ENCODE data around the gene NR2F6. TPM values are rescaled to one million over a fixed set of nuclear protein-coding genes. Genes with fewer than 3 reads are reported as not detected.

The NR2F6 gene
- total and polyA plus RNA-seq, 2 experiments from 2014 or later: 64.0 to 209 TPM

DNA sequence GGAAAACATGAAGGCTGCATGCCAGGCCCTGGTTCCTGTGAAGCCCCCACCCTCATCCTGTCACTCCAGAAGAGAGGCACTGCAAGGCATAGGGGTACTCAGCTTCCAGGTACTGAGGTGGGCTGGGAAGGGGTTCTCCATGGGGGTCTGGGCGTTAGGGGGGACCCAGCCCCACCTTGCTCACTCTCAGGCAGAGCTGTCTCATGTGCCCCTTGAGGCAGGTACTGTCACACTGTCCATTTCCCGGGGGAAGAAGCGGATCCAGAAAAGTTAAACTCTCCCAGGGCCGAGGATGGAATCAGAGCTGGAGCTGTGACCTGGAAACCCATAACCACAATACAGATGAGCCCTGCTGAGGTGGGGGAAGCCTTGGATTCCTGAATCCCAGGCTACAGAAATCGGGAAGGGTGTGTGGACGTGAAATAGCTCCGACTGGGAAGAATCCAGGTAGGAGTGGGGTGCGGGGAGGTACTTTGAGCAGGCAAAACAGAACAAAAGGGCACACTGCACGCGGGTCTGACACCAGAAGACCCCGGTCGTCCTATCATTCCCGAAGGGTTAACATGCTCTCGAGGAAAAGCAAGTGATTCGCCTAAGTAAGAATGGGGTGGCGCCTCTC lies 31.1 kb downstream of the NR2F6 start:
- TF ChIP-seq EZH2phosphoT487 (IDR thresholded peaks at IDR 0.05; ENCODE audit: unreplicated experiment): no peak
- TF ChIP-seq EZH2 (IDR thresholded peaks at IDR 0.05; ENCODE audit: low read depth, unreplicated experiment): no peak
- TF ChIP-seq JUNB (IDR thresholded peaks at IDR 0.05; ENCODE audit: unreplicated experiment): no peak
- TF ChIP-seq, protein P1, sequence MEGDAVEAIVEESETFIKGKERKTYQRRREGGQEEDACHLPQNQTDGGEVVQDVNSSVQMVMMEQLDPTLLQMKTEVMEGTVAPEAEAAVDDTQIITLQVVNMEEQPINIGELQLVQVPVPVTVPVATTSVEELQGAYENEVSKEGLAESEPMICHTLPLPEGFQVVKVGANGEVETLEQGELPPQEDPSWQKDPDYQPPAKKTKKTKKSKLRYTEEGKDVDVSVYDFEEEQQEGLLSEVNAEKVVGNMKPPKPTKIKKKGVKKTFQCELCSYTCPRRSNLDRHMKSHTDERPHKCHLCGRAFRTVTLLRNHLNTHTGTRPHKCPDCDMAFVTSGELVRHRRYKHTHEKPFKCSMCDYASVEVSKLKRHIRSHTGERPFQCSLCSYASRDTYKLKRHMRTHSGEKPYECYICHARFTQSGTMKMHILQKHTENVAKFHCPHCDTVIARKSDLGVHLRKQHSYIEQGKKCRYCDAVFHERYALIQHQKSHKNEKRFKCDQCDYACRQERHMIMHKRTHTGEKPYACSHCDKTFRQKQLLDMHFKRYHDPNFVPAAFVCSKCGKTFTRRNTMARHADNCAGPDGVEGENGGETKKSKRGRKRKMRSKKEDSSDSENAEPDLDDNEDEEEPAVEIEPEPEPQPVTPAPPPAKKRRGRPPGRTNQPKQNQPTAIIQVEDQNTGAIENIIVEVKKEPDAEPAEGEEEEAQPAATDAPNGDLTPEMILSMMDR (conservative IDR thresholded peaks at IDR 0.05; ENCODE audit: low read depth in 2 of 2): no peak
- TF ChIP-seq, protein P2, sequence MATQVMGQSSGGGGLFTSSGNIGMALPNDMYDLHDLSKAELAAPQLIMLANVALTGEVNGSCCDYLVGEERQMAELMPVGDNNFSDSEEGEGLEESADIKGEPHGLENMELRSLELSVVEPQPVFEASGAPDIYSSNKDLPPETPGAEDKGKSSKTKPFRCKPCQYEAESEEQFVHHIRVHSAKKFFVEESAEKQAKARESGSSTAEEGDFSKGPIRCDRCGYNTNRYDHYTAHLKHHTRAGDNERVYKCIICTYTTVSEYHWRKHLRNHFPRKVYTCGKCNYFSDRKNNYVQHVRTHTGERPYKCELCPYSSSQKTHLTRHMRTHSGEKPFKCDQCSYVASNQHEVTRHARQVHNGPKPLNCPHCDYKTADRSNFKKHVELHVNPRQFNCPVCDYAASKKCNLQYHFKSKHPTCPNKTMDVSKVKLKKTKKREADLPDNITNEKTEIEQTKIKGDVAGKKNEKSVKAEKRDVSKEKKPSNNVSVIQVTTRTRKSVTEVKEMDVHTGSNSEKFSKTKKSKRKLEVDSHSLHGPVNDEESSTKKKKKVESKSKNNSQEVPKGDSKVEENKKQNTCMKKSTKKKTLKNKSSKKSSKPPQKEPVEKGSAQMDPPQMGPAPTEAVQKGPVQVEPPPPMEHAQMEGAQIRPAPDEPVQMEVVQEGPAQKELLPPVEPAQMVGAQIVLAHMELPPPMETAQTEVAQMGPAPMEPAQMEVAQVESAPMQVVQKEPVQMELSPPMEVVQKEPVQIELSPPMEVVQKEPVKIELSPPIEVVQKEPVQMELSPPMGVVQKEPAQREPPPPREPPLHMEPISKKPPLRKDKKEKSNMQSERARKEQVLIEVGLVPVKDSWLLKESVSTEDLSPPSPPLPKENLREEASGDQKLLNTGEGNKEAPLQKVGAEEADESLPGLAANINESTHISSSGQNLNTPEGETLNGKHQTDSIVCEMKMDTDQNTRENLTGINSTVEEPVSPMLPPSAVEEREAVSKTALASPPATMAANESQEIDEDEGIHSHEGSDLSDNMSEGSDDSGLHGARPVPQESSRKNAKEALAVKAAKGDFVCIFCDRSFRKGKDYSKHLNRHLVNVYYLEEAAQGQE (IDR thresholded peaks at IDR 0.05; ENCODE audit: unreplicated experiment): no peak
- no peak for TF ChIP-seq ZNF114 (CRISPR knock-in tag; IDR thresholded peaks at IDR 0.05)
- TF ChIP-seq STAT1 (IDR thresholded peaks at IDR 0.05; ENCODE audit: unreplicated experiment): no peak
- no peak for TF ChIP-seq ZNF331 (CRISPR knock-in tag; IDR thresholded peaks at IDR 0.05; ENCODE audit: low read depth)
- TF ChIP-seq POLR2AphosphoS5 (IDR thresholded peaks at IDR 0.05; ENCODE audit: low read depth): no peak
- Histone ChIP-seq H3K4me1 (ENCODE audit: insufficient read depth) (peaks cover 4% of the 10 kb centered on the region; the same call in 1 of the 2 replicates), H3K9me2 (ENCODE audit: insufficient read depth) (no peaks in the 10 kb centered on the region), H3K79me2 (replicated peaks; ENCODE audit: insufficient read depth) (no peaks in the 10 kb centered on the region), H2AFZ (no peak overlapping the region), H3K27me3 (ENCODE audit: insufficient read depth) (no peaks in the 10 kb centered on the region), H3K4me2 (peak overlapping the region; percentile 85), H3K36me3 (ENCODE audit: insufficient read depth) (peaks cover 5% of the 10 kb centered on the region; the same call in 1 of the 2 replicates), H4K20me1 (replicated peaks; ENCODE audit: insufficient read depth) (no peaks in the 10 kb centered on the region), H3K27ac (ENCODE audit: low read depth) (peak overlapping the region; percentile 89), H3F3A (replicated peaks; ENCODE audit: low read depth) (peaks cover 16% of the 10 kb centered on the region), H3K4me3 (peak overlapping the region; percentile 68)
- peaks cover 13% of the 10 kb centered on the region for H3K27me3 Mint-ChIP-seq (ENCODE audit: insufficient read depth, low read depth, poor library complexity)
- H3K4me3 Mint-ChIP-seq: peak overlapping the region; percentile 92
- peaks cover 15% of the 10 kb centered on the region for H3K4me1 Mint-ChIP-seq
- ATAC-seq (peak; percentile 9), DNase-seq (ENCODE audit: low spot score) (peak; percentile 56)
- H3K9me3 Mint-ChIP-seq: no peaks in the 10 kb centered on the region; the same call in 2 of the 3 replicates
- H3K36me3 Mint-ChIP-seq (ENCODE audit: low read depth): peaks cover 35% of the 10 kb centered on the region
- peak overlapping the region; percentile 98 for H3K27ac Mint-ChIP-seq

DNA sequence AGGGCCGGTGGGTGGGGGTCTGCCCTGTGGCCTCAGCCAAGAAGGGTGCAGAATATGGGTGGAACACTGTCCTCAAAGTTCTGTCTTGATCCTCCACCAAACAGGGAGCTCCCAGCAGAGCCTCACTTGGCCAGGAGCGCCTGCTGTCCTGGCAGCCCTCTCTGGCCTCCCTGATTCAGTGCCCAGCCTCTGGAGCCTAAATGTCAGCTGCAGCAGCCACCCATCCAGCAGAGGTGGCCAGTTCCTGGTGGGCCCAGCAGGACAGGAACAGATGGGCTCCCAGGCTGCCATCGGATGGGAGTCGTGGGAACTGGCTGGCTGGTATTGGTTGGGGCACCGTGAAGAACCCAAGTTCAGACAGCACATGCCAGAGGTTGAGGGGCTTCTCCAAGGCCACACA lies 32.4 kb downstream of the NR2F6 start:
- no peaks in the 10 kb centered on the region for H3K27me3 ChIP-seq (ENCODE audit: insufficient read depth)
- no peaks in the 10 kb centered on the region; the same call in 2 of the 3 replicates for H3K9me3 Mint-ChIP-seq
- H3K27me3 Mint-ChIP-seq (ENCODE audit: insufficient read depth, low read depth, poor library complexity): peaks cover 24% of the 10 kb centered on the region
- DNase-seq (ENCODE audit: low spot score) (no peak), ATAC-seq (no peak)
- H3K4me2 ChIP-seq: no peak overlapping the region
- peaks cover 23% of the 10 kb centered on the region for H3F3A ChIP-seq (replicated peaks; ENCODE audit: low read depth)
- peaks cover 21% of the 10 kb centered on the region for H3K4me1 Mint-ChIP-seq
- peaks cover 5% of the 10 kb centered on the region; the same call in 1 of the 2 replicates for H3K36me3 ChIP-seq (ENCODE audit: insufficient read depth)
- H3K4me1 ChIP-seq (ENCODE audit: insufficient read depth): peaks cover 9% of the 10 kb centered on the region
- H3K4me3 Mint-ChIP-seq: no peak overlapping the region
- H2AFZ ChIP-seq: no peak overlapping the region
- no peaks in the 10 kb centered on the region for H3K9me2 ChIP-seq (ENCODE audit: insufficient read depth)
- H3K27ac ChIP-seq (ENCODE audit: low read depth): no peak overlapping the region
- no peaks in the 10 kb centered on the region for H4K20me1 ChIP-seq (replicated peaks; ENCODE audit: insufficient read depth)
- no peak overlapping the region for H3K4me3 ChIP-seq
- H3K36me3 Mint-ChIP-seq (ENCODE audit: low read depth): peaks cover 39% of the 10 kb centered on the region
- no peak overlapping the region for H3K27ac Mint-ChIP-seq
- no peaks in the 10 kb centered on the region for H3K79me2 ChIP-seq (replicated peaks; ENCODE audit: insufficient read depth)
- no peak for TF ChIP-seq CREB1 (CRISPR knock-in tag; IDR thresholded peaks at IDR 0.05; ENCODE audit: low read depth)
- TF ChIP-seq, protein P3, sequence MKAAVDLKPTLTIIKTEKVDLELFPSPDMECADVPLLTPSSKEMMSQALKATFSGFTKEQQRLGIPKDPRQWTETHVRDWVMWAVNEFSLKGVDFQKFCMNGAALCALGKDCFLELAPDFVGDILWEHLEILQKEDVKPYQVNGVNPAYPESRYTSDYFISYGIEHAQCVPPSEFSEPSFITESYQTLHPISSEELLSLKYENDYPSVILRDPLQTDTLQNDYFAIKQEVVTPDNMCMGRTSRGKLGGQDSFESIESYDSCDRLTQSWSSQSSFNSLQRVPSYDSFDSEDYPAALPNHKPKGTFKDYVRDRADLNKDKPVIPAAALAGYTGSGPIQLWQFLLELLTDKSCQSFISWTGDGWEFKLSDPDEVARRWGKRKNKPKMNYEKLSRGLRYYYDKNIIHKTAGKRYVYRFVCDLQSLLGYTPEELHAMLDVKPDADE (IDR thresholded peaks at IDR 0.05): no peak

Data from GM23338 (cell line).